ENCODE results near the gene ZNF784.

Gene ZNF784

DNA sequence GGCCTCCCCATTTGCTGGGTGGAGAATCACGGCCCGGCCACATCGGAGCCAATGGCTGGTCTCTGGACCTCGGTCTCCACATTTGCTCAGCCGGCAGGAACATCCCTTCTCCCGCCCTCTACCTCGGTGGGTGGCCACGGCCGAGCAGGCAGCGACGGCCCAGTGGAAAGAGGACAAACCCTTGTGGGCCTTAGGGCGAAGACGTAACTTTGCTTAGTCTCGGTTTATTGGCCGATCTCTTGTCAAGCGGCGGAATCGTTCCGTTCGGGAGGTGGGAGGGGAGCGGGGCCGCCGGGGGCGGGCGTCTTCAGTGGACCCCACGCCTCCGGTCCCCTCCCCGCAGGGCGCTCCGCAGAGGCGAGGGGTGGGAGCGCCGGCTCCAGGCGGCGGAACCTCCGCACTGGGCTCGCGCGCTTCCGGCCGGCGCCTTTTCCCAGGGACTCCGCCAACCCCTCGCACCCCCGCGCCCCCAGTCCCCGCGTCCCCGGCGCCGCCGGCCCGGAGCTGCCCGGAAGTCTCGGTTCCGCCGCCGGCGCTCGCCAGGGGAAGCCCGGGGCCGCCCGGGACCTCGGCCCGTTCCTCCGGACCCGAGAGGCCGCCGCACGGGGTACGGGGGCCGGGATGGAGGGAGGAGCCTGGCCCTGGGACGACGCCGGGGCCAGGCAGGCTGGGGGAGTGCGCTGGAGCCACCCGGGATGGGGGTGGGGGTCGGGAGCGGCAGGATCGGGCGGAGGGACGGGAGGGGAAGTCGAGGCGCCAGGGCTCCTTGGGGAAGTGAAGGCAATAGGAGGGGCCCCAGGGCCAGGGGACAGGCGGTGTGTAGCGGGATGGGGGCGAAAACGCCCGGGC is 16.4 kb upstream of the ZNF784 start, which contains the start of gene ZNF580 (continued):
- TF ChIP-seq, protein P1, sequence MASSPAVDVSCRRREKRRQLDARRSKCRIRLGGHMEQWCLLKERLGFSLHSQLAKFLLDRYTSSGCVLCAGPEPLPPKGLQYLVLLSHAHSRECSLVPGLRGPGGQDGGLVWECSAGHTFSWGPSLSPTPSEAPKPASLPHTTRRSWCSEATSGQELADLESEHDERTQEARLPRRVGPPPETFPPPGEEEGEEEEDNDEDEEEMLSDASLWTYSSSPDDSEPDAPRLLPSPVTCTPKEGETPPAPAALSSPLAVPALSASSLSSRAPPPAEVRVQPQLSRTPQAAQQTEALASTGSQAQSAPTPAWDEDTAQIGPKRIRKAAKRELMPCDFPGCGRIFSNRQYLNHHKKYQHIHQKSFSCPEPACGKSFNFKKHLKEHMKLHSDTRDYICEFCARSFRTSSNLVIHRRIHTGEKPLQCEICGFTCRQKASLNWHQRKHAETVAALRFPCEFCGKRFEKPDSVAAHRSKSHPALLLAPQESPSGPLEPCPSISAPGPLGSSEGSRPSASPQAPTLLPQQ (tag by site-specific recombination; IDR thresholded peaks at IDR 0.05), result peak; percentile 98
- no peak for TF ChIP-seq ZSCAN23 (tag by site-specific recombination; IDR thresholded peaks at IDR 0.05)
- no peak for TF ChIP-seq BCL11A (tag by site-specific recombination; IDR thresholded peaks at IDR 0.05; ENCODE audit: low read depth)
- TF ChIP-seq ZNF416 (tag by site-specific recombination; IDR thresholded peaks at IDR 0.05), result no peak
- TF ChIP-seq GLIS2 (tag by site-specific recombination; IDR thresholded peaks at IDR 0.05), result peak; percentile 96
- TF ChIP-seq ZNF157 (tag by site-specific recombination; IDR thresholded peaks at IDR 0.05), result no peak
- TF ChIP-seq IKZF3 (tag by site-specific recombination; IDR thresholded peaks at IDR 0.05), result peak; percentile 66
- no peak for TF ChIP-seq ZBTB20 (tag by site-specific recombination; IDR thresholded peaks at IDR 0.05)
- no peak for TF ChIP-seq GLI4 (tag by site-specific recombination; IDR thresholded peaks at IDR 0.05)
- TF ChIP-seq, protein P2, sequence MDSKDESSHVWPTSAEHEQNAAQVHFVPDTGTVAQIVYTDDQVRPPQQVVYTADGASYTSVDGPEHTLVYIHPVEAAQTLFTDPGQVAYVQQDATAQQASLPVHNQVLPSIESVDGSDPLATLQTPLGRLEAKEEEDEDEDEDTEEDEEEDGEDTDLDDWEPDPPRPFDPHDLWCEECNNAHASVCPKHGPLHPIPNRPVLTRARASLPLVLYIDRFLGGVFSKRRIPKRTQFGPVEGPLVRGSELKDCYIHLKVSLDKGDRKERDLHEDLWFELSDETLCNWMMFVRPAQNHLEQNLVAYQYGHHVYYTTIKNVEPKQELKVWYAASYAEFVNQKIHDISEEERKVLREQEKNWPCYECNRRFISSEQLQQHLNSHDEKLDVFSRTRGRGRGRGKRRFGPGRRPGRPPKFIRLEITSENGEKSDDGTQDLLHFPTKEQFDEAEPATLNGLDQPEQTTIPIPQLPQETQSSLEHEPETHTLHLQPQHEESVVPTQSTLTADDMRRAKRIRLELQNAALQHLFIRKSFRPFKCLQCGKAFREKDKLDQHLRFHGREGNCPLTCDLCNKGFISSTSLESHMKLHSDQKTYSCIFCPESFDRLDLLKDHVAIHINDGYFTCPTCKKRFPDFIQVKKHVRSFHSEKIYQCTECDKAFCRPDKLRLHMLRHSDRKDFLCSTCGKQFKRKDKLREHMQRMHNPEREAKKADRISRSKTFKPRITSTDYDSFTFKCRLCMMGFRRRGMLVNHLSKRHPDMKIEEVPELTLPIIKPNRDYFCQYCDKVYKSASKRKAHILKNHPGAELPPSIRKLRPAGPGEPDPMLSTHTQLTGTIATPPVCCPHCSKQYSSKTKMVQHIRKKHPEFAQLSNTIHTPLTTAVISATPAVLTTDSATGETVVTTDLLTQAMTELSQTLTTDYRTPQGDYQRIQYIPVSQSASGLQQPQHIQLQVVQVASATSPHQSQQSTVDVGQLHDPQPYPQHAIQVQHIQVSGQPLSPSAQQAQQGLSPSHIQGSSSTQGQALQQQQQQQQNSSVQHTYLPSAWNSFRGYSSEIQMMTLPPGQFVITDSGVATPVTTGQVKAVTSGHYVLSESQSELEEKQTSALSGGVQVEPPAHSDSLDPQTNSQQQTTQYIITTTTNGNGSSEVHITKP (tag by site-specific recombination; IDR thresholded peaks at IDR 0.05), result peak; percentile 69; the same call in 1 of the 2 replicates
- TF ChIP-seq ZNF239 (tag by site-specific recombination; IDR thresholded peaks at IDR 0.05), result no peak
- TF ChIP-seq PRDM1 (tag by site-specific recombination; IDR thresholded peaks at IDR 0.05), result no peak
- TF ChIP-seq ZNF248 (tag by site-specific recombination; IDR thresholded peaks at IDR 0.05), result no peak
- no peak for TF ChIP-seq ZNF311 (tag by site-specific recombination; IDR thresholded peaks at IDR 0.05; ENCODE audit: borderline replicate concordance)
- TF ChIP-seq ZNF394 (tag by site-specific recombination; IDR thresholded peaks at IDR 0.05; ENCODE audit: borderline replicate concordance), result no peak
- TF ChIP-seq, protein P3, sequence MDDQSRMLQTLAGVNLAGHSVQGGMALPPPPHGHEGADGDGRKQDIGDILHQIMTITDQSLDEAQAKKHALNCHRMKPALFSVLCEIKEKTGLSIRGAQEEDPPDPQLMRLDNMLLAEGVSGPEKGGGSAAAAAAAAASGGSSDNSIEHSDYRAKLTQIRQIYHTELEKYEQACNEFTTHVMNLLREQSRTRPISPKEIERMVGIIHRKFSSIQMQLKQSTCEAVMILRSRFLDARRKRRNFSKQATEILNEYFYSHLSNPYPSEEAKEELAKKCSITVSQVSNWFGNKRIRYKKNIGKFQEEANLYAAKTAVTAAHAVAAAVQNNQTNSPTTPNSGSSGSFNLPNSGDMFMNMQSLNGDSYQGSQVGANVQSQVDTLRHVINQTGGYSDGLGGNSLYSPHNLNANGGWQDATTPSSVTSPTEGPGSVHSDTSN (CRISPR knock-in tag; IDR thresholded peaks at IDR 0.05), result peak; percentile 90; the same call in 1 of the 2 replicates
- no peak for TF ChIP-seq OVOL3 (tag by site-specific recombination; IDR thresholded peaks at IDR 0.05)
- no peak for TF ChIP-seq ZNF175 (tag by site-specific recombination; IDR thresholded peaks at IDR 0.05)
- no peak; the same call in 1 of the 2 replicates for TF ChIP-seq KLF7 (tag by site-specific recombination; IDR thresholded peaks at IDR 0.05; ENCODE audit: borderline replicate concordance)
- TF ChIP-seq SP3 (tag by site-specific recombination; IDR thresholded peaks at IDR 0.05), result peak; percentile 80
- TF ChIP-seq ZNF112 (tag by site-specific recombination; IDR thresholded peaks at IDR 0.05), result no peak
- TF ChIP-seq ZNF140 (tag by site-specific recombination; IDR thresholded peaks at IDR 0.05), result no peak
- TF ChIP-seq, protein P4, sequence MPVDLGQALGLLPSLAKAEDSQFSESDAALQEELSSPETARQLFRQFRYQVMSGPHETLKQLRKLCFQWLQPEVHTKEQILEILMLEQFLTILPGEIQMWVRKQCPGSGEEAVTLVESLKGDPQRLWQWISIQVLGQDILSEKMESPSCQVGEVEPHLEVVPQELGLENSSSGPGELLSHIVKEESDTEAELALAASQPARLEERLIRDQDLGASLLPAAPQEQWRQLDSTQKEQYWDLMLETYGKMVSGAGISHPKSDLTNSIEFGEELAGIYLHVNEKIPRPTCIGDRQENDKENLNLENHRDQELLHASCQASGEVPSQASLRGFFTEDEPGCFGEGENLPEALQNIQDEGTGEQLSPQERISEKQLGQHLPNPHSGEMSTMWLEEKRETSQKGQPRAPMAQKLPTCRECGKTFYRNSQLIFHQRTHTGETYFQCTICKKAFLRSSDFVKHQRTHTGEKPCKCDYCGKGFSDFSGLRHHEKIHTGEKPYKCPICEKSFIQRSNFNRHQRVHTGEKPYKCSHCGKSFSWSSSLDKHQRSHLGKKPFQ (tag by site-specific recombination; IDR thresholded peaks at IDR 0.05), result no peak
- TF ChIP-seq ZBTB8A (tag by site-specific recombination; IDR thresholded peaks at IDR 0.05), result peak; percentile 45; the same call in 1 of the 2 replicates
- TF ChIP-seq ZNF184 (tag by site-specific recombination; IDR thresholded peaks at IDR 0.05), result no peak
- TF ChIP-seq ZNF768 (tag by site-specific recombination; IDR thresholded peaks at IDR 0.05), result no peak
- TF ChIP-seq, protein P5, sequence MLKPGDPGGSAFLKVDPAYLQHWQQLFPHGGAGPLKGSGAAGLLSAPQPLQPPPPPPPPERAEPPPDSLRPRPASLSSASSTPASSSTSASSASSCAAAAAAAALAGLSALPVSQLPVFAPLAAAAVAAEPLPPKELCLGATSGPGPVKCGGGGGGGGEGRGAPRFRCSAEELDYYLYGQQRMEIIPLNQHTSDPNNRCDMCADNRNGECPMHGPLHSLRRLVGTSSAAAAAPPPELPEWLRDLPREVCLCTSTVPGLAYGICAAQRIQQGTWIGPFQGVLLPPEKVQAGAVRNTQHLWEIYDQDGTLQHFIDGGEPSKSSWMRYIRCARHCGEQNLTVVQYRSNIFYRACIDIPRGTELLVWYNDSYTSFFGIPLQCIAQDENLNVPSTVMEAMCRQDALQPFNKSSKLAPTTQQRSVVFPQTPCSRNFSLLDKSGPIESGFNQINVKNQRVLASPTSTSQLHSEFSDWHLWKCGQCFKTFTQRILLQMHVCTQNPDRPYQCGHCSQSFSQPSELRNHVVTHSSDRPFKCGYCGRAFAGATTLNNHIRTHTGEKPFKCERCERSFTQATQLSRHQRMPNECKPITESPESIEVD (tag by site-specific recombination; IDR thresholded peaks at IDR 0.05), result no peak
- TF ChIP-seq, protein P6, sequence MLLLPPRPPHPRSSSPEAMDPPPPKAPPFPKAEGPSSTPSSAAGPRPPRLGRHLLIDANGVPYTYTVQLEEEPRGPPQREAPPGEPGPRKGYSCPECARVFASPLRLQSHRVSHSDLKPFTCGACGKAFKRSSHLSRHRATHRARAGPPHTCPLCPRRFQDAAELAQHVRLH (tag by site-specific recombination; IDR thresholded peaks at IDR 0.05), result peak; percentile 30; the same call in 1 of the 2 replicates
- TF ChIP-seq ZNF501 (tag by site-specific recombination; IDR thresholded peaks at IDR 0.05), result peak; percentile 49; the same call in 1 of the 2 replicates
- no peak for TF ChIP-seq TRIM28 (IDR thresholded peaks at IDR 0.05; ENCODE audit: borderline replicate concordance, low read length)
- TF ChIP-seq EGR2 (tag by site-specific recombination; IDR thresholded peaks at IDR 0.05; ENCODE audit: low read depth), result peak; percentile 80
